H1 (cell line): ENCODE data around the gene ELMO2. TPM values are rescaled to one million over a fixed set of nuclear protein-coding genes. Genes with fewer than 3 reads are reported as not detected.

Experiments
- EP300 ChIP-seq, 2 experiments: IDR thresholded peaks; 1 replicate in 1 of 2; 2 replicates in 1 of 2; pipeline ENCODE4 v1.6.1; 2011 to 2012; ENCODE audit warnings: low read depth in 2 of 2, low read length in 2 of 2, mild to moderate bottlenecking in 2 of 2, borderline replicate concordance in 1 of 2, inconsistent platforms in 1 of 2, moderate library complexity in 1 of 2
- RAD21 ChIP-seq, 2 experiments: IDR thresholded peaks in 1 of 2; conservative IDR thresholded peaks in 1 of 2; 2 replicates each; pipeline ENCODE4 v1.6.1; 2011; ENCODE audit warnings: low read depth in 2 of 2, low read length in 2 of 2, improper control_type of control experiment in 1 of 2, inconsistent platforms in 1 of 2, mild to moderate bottlenecking in 1 of 2, moderate library complexity in 1 of 2
- RFX5 ChIP-seq: IDR thresholded peaks from 2 replicates; pipeline ENCODE4 v1.6.1; 2011; ENCODE audit warnings: low read depth, low read length, improper control_type of control experiment, borderline replicate concordance
- RNF2 ChIP-seq: fragments of 200-900, 300-1000 bp; sonication (generic); IDR thresholded peaks from 2 replicates; pipeline ENCODE4 v1.7.1; 2016; ENCODE audit warnings: borderline replicate concordance, low read depth, mild to moderate bottlenecking, antibody characterized with exemption, low read length; ENCODE audit not compliant: poor library complexity, severe bottlenecking; ENCODE audit errors: missing control alignments
- SIN3A ChIP-seq, 2 experiments: IDR thresholded peaks in 1 of 2; conservative IDR thresholded peaks in 1 of 2; 2 replicates each; pipeline ENCODE4 v1.6.1; 2011 to 2012; ENCODE audit warnings: low read length in 2 of 2, improper control_type of control experiment in 1 of 2, low read depth in 1 of 2, mild to moderate bottlenecking in 1 of 2
- TAF1 ChIP-seq: IDR thresholded peaks from 2 replicates; pipeline ENCODE4 v1.6.1; 2011; ENCODE audit warnings: mild to moderate bottlenecking, low read depth, low read length
- polyA plus RNA-seq, 7 experiments: library from polyadenylated mRNA; depleted of rRNA in 3 of 7; stranded (reverse) in 5 of 7; unstranded in 2 of 7; fragments of >200 nt in 5 of 7; fragments of 200-250 nt in 2 of 7; gene quantifications; 1 replicate in 5 of 7; 2 replicates in 1 of 7; 4 replicates in 1 of 7; pipeline versions ENCODE4 v1.2.1 to v1.2.3, GENCODE V29; 2011 to 2013; ENCODE audit warnings: missing spikeins in 2 of 7, mixed read lengths in 2 of 7
- total RNA-seq: library from RNA; stranded (reverse); fragmentation: NEBNext Ultra II Directional; extraction: Animal tissue kit (Norgen Biotek cat#: 25700); gene quantifications from 2 replicates; pipeline ENCODE4 v1.2.1, GENCODE V29; 2021

The ELMO2 gene
- total and polyA plus RNA-seq, 2 of the 8 experiments (the other 6 are each of a cell fraction or from before 2014, with no cell fraction given): 34.3 to 39.7 TPM

GRCh38 chr20:46367967-46368901 is 38.2 kb downstream of the ELMO2 start (continued):
- no peak for TF ChIP-seq RNF2
- TF ChIP-seq SIN3A (conservative IDR thresholded peaks at IDR 0.05 in 1 of 2, IDR thresholded peaks at IDR 0.05 in 1 of 2; ENCODE audit: low read depth in 1 of 2, low read length in 2 of 2): no peak
- no peak for TF ChIP-seq RAD21 (IDR thresholded peaks at IDR 0.05 in 1 of 2, conservative IDR thresholded peaks at IDR 0.05 in 1 of 2; ENCODE audit: low read depth in 2 of 2, low read length in 2 of 2)
- no peak for TF ChIP-seq TAF1
- no peak for TF ChIP-seq EP300 (IDR thresholded peaks at IDR 0.05; ENCODE audit: borderline replicate concordance in 1 of 2, low read depth in 2 of 2, low read length in 2 of 2)
- no peak for TF ChIP-seq RFX5
- TF ChIP-seq, all 59 proteins: peak for 0
